ENCODE data around the gene TUBGCP6. TPM values are rescaled to one million over a fixed set of nuclear protein-coding genes. Genes with fewer than 3 reads are reported as not detected.
A peak's percentile ranks its signal among the peaks of the same experiment; 100 is the strongest.

The TUBGCP6 gene
- total RNA-seq, 1 donor from 2014 or later = 17.5 TPM

DNA sequence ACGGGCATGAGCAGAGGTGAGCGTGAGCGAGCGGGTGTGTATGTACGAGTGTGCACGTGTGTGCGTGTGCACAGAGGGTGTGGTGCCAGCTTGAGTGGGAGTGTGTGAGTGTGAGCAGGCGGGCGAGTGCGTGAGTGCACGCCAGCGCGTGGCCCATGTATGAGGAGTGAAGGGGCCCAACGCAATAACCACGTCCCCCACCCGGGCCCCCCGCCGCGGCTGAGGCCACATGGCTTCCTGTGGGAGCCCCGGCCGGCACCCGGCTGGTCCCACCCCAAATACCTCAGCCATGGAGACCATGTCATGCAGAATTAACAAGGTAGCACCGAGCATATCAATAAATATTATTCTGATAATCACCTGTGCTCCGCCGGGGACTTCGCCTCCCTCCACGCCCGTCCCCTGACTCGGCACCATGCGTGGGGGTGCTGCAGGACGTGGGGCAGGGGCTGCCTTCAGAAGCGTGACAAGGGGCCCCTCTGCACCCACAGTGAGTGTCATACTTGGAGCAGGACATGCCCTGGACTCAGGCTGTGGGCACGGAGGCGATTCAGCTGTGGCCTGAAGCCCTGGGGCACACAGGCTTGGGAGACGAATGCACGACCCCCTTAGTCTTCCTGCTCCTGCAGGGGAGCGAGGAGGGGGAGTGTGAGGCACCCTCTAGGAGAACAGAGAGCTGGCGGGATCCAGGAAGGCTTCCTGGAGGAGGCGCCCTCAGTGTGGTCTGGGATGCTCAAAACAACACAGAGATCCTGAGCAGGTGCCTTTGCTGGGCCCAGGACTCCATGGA lies 64.7 kb downstream of the TUBGCP6 start:
- ATAC-seq = no peak
- DNase-seq (ENCODE audit: missing footprints) = peak; percentile 66
- intact Hi-C loops (cut with DNase I) = no loop called here

DNA sequence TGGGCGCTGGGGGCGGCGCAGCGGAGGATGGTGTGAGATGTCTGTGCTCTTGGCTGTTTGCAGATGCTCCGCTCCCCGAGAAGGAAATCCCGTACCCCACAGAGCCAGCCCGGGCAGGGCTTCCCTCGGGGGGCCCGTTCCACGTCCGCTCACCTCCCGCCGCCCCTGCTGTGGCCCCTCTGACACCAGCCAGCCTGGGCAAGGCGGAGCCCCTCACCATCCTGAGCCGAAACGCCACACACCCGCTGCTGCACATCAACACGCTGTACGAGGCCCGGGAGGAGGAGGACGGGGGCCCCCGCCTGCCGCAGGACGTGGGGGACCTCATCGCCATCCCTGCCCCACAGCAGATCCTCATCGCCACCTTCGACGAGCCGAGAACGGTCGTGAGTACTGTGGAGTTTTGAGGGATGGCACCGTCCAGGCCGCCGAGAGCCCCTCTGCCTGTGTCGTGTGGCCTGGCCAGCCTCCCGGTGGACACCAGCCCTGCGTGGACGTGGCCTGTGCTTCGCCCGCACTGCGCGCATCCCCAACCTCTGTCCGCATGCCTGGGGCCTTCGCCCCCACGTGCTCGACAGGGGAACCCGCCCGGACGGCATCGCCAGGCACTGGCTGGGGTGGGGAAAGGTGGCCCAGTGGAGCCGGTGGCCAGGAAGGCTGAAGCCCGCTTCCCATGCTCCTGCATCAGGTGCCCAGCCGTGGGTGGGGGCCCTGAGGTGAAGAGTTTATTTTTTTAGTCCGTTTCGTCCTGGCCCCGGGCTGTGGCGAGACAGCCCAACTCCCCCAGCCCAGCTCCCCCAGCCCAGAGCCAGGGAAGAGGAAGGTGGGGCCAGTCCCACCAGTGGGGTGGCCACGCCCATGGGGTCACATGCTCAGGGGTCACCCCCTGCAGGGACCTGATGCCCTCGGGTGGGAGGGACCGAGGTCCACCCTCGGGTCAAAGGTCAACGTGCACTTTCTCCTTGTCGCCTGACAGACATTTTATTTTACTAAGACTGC lies 65.7 kb downstream of the TUBGCP6 start:
- DNase-seq (ENCODE audit: missing footprints) (peak; percentile 52), ATAC-seq (no peak)
- intact Hi-C loops (cut with DNase I) = no loop called here

DNA sequence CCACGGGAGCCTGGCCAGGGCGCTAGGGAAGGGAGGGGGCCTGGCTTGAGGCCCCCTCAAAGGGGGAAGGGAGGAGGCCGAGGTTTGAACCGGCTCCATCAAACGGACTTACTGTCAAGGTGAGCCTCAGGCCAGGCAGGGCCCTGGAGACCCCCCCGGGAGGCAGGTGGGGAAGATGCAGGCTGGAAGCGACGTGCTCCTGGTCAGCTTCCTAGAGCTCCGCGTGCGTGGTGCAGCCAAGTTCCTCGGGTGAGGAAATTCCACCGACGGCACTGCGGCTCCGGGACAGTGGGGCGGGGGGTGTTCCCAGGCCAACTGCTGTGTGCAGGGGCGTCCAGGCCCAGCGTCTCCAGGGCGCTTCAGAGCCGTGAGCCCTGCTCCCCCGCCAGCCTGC lies 66.4 kb downstream of the TUBGCP6 start:
- no peak for DNase-seq (ENCODE audit: missing footprints)
- ATAC-seq = no peak
- intact Hi-C loops (cut with DNase I) = no loop called here

DNA sequence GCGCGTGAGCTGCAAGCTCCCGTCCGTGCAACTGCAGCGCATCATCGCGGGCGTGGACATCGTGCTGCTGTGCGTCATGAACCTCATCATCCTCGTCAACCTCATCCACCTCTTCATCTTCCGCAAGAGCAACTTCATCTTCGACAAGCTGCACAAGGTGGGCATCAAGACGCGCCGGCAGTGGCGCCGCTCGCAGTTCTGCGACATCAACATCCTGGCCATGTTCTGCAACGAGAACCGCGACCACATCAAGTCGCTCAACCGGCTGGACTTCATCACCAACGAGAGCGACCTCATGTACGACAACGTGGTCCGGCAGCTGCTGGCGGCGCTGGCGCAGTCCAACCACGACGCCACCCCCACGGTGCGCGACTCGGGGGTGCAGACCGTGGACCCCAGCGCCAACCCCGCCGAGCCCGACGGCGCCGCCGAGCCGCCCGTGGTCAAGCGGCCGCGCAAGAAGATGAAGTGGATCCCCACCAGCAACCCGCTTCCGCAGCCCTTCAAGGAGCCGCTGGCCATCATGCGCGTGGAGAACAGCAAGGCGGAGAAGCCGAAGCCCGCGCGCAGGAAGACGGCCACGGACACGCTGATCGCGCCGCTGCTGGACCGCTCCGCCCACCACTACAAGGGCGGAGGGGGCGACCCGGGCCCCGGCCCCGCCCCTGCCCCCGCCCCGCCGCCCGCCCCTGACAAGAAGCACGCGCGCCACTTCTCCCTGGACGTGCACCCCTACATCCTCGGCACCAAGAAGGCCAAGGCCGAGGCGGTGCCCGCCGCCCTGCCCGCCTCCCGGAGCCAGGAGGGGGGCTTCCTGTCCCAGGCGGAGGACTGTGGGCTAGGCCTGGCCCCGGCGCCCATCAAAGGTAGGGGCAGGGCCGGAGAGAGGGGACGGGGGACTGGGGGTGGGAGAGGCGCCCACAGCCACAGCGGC lies 67.0 kb downstream of the TUBGCP6 start:
- intact Hi-C loops (cut with DNase I) = no loop called here
- ATAC-seq = no peak
- DNase-seq (ENCODE audit: missing footprints) = peak; percentile 27

DNA sequence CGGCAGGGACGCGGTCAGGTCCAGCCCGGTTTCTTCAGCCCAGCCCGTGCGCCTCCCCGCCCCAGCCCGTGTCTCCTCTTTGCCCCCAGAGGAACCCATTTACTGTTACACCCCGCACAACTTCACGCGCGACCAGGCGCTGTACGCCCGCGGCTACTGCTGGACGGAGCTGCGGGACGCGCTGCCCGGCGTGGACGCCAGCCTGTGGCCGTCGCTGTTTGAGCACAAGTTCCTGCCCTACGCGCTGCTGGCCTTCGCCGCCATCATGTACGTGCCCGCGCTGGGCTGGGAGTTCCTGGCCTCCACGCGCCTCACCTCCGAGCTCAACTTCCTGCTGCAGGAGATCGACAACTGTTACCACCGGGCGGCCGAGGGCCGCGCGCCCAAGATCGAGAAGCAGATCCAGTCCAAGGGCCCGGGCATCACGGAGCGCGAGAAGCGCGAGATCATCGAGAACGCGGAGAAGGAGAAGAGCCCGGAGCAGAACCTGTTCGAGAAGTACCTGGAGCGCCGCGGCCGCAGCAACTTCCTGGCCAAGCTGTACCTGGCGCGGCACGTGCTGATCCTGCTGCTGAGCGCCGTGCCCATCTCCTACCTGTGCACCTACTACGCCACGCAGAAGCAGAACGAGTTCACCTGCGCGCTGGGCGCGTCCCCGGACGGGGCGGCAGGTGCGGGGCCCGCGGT lies 67.8 kb downstream of the TUBGCP6 start:
- DNase-seq (ENCODE audit: missing footprints) (no peak), ATAC-seq (no peak)

DNA sequence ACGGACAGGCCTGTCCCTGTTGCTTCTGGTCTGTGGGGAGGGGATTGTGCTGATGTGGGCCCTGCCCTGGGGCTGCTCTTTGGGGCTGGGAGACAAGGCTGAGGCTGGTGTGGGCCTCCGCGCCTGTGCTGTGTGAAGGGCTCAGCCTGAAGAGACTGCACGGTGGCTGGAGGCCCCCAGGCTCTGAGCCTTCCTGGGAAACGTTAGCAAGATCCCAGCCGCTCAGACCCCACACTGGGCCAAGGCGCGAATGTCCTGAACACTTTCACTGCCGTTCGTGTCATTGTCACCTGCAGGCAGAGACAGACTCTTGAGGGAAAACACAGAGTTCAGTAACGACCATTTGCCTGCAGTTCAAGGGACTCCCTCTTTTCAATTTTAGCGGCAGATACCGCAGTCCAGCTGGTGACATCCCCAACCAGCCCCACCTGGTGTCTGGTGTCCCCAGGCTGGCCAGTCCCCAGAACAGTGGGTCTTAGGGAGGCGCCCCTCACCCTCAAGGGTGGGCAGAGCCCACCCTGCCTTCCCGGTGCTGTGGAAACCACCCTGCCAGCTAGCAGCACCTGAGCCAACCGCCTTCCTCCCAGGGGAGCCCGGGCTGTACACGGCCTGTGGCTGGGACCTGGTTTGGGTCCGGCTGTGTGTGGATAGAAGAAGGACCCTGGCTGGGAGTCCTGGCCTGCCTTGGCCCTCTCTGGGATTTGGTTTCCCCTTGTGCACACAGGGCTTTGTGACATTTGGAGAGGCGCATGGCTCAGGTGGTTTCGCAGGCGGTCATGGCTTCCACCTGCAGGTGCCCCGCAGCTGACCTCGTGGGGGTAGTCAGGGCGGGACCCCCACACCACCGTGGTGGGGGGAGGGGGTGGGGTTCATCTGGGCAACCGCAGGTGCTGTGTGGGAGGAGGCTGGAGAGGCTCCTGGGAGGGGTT lies 68.6 kb downstream of the TUBGCP6 start:
- DNase-seq (ENCODE audit: missing footprints) = peak; percentile 49
- intact Hi-C loops (cut with DNase I) = no loop called here
- ATAC-seq = no peak

More for the DNA sequence above, 67.8 kb downstream of the TUBGCP6 start:
- intact Hi-C loops (cut with DNase I) = no loop called here

DNA sequence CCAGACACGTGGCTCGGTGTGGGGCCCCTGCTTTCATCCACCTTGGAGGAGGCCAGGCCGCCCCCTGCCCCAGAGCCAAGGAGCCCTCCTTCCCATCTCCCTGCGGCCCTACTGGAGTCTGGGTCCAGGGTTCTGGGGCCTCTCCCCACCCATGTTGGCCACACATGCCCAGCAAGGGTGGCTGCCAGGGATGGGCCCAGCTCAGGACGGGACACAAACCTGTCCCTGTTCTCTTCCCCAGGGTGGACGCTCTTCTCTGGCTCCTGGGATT lies 69.7 kb downstream of the TUBGCP6 start:
- ATAC-seq = no peak
- peak; percentile 31 for DNase-seq (ENCODE audit: missing footprints)
- intact Hi-C loops (cut with DNase I) = no loop called here

DNA sequence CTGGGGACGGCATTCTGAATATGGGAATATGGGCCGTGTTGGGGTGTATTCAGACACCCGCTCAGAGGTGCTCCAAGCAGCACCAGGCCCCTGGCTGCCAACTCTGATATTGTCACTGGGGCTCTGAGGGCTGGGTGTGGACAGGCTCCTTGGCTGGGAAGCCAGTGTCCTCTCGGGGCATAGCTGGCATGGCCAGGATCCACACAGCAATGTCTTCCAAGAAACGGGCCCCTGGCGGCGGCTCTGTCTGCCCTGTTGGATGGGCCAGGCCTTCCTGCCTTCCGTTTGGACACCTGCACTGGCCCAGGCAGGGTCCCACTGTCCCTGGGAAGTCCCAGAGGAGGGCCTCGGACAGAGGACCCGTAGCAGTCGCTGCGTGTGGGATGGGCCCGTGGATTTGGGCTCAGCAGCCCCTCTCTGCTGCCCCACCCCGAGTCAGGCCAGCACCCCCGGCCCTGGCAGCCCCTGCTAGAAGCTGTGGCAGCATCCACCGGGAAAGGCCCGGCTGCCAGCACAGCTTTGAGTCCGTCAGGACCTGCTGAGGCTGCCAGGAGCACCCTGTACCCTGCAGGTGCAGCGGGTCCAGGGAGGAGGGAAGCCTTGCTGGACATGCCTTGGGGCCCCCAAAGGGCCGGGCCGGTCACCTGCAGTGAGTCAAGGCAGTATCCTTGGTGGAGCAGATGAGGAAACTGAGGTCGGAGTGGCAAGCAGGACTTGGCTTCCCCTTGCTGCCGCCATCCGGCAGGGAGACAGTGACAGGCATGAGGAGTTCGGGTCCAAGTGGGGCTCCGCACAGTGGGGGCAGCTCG lies 70.2 kb downstream of the TUBGCP6 start:
- DNase-seq (ENCODE audit: missing footprints) (peak; percentile 67), ATAC-seq (peak; percentile 43)
- intact Hi-C loops (cut with DNase I) = no loop called here

DNA sequence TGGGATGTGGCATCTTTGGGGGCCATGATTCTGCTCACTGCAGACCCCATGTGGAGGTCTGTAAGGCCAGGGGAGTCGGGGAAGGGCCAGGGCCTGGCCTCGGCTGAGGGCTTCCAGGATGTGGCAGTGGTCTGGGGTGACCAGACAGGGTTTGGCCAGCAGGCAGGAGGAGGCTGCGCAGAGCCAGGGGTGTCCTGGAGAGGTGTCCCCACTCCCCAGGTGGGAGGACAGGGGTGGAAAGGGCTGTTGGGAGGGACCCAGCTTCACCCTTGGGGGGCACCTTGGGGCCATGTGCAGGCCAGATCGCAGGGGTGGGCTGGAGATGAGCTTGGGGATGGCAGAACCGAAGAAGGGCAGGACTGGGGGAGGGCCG lies 70.9 kb downstream of the TUBGCP6 start:
- intact Hi-C loops (cut with DNase I) = no loop called here
- DNase-seq (ENCODE audit: missing footprints) (no peak), ATAC-seq (no peak)

DNA sequence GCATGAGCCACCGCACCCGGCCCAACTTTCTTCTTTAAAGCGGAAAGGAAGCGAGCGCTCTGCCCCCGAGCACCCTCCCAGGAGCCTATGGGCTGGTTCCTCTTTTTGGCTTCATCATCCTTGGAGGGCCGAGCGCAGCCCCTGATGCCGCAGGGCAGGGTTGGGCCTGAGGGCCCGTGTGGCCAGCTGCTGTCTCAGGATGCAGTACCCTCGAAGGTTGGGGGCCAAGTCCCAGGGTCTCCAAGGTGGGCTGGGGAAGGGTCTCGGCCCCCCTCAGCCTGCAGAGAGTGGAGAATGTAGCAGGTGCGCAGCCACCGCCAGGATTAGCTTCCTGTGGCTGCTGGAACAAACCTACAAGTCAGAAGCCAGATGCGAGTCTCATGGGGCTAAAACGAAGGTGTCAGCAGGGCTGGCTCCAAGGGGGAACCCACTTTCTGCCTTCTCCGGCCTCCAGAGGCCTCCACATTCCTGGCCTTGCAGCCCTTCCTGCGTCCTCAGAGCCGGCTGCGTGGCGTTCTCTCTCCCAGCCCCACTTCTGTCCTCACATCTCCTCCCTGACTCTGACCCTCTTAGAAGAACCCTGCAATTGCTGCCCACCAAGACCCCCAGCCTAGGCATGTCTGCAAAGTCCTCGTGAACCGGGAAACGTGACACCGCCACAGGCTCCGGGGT lies 71.4 kb downstream of the TUBGCP6 start:
- intact Hi-C loops (cut with DNase I) = no loop called here
- DNase-seq (ENCODE audit: missing footprints) (peak; percentile 82), ATAC-seq (no peak)

DNA sequence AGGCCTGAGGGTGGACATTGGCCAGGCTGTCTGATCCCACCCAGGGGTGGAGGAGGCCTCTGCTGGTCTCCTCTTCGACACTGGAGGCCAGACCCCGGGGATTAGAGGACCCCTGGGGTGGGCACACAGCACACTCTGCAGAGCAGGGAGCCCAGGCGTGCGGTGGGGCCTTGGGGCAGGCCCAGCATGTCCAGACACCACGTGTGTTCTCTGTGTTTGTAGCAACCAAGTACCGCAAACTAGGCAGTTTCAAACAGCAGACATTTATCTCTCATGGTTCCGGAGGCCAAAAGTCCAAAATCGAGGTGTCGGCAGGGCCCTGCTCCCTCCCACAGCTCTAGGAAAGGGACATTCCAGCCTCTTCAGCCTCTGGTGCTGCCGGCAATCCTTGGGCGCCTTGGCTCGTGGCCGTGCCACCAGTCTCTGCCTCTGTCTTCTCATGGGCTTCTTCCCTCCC lies 72.8 kb downstream of the TUBGCP6 start:
- peak; percentile 9 for ATAC-seq
- intact Hi-C loops (cut with DNase I) = no loop called here
- no peak for DNase-seq (ENCODE audit: missing footprints)

DNA sequence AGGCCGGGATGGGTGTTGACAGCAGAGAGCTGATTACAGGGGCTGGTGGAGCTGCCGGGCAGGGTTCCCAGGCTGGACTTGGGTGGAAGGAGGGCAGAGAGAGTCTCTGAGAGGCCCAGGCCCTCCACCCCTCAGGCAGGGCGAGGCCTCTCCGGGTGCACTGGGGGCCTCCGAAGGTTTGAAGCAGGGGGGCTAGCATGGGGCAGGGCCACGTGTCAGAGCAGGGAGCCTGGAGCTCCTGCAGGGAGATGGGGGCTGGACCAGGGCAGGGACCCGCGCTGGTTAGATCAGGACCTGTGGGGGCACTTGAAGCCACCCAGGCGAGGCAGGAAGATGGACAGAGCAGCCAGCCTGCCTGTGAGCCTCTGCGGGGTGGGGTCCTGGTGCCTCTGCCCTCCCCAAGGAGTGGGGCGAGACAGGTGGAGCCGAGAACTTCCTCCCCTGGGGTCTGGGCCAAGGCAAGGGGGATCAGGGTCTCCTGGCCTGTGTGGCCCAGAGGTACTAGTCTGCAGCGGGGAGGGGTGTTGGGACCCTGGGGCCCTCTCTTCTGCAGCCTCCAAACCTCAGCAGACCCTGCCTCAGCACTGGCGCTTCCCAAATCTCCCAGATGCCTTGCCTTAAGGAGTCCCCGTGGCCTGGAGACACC lies 73.4 kb downstream of the TUBGCP6 start:
- ATAC-seq (peak; percentile 17), DNase-seq (ENCODE audit: missing footprints) (no peak)

DNA sequence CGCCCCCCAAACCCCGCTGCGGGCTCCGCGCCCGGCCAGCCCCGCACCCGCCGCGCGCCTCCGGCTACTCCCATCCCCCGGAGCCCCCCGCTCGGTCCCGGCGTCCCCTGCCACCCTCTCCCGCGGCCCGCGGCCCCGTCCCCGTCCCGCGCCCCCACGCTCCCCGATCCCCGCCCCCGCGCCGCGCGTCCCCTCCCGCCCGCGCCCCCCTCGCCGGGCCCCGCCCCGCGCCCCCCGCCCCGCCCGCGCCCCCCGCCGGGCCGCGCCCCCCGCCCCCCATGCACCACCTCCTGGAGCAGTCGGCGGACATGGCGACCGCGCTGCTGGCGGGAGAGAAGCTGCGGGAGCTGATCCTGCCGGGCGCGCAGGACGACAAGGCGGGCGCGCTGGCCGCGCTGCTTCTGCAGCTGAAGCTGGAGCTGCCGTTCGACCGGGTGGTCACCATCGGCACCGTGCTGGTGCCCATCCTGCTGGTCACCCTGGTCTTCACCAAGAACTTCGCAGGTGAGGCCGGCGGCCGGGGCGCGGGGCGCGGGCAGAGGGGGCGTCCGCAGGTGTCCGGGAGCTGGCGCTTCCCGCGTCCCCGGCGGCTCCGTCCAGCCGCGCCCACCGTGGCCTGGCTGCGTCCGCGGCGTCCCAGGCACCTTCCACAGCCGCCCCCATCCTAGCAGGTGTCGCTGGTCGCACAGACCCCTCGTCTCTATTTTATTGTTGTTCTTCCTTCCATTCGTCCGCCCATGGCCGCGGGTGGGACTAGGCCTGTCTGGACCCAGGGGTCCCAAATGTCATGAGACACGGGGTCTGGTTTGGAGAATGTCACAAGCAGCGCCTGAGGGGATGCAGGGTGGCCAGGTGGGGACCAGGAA lies 74.1 kb downstream of the TUBGCP6 start, which contains the start of gene PANX2:
Gene PANX2, plus strand, starts transcription at position 279 of the 866 bp plus-strand sequence. Its CDS starts 0 bp downstream, at position 279.
- intact Hi-C loops (cut with DNase I) = no loop called here
- no peak for ATAC-seq
- peak; percentile 73 for DNase-seq (ENCODE audit: missing footprints)

More for the DNA sequence above, 73.4 kb downstream of the TUBGCP6 start:
- intact Hi-C loops (cut with DNase I) = no loop called here

DNA sequence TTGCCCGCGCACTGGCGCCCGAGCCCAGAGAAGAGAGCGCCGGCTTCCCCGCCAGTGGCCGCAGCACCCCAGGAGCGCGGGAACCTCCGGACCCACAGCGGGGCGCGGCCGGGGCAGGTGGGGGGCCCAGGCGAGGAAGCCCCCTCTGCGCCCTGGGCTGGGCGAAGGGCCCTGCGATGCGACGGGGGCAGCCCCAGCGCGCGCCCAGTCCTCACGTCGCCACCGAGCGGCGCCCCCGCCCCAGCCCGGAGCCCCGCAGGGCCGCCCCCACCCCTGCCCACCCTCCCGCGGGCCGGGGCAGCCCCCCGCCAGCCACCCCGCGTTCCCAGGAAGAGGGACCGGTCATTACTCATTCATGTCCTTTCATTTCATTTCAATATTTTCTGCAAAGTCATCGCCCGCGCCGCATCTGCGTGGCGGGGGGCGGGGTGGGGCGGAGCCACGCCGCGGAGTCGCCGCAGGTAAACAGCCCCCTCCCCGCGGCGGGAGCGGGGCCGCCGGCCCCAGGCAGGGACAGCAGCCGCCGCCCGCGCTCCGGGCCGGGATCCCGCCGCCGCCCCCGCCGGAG lies 75.0 kb downstream of the TUBGCP6 start:
- DNase-seq (ENCODE audit: missing footprints) (peak; percentile 81), ATAC-seq (no peak)
- intact Hi-C loops (cut with DNase I) = no loop called here
